Muscle layer of duodenum (tissue), 2 donors: ENCODE data around the gene LMBRD1.
A peak's percentile ranks its signal among the peaks of the same experiment; 100 is the strongest.
"Not testable (repeated sequence)": the region's sequence is repeated elsewhere in the genome, so short reads cannot be mapped to it uniquely, and the experiment has no call there.

ENCODE experiments used
- H3K27ac ChIP-seq: one replicate; pipeline ENCODE4 v1.7.0; 2013; ENCODE audit warnings: mild to moderate bottlenecking, low read length
- H3K27me3 ChIP-seq: one replicate; pipeline ENCODE4 v1.7.0; 2013; ENCODE audit warnings: low read depth, mild to moderate bottlenecking, control low read depth, low read length
- H3K36me3 ChIP-seq, 2 donors: one replicate each; pipeline ENCODE4 v1.7.0; 2013; ENCODE audit warnings: low read length in 2 of 2, control low read depth in 1 of 2, mild to moderate bottlenecking in 1 of 2; ENCODE audit not compliant: insufficient read depth in 2 of 2, control insufficient read depth in 1 of 2
- H3K4me1 ChIP-seq, 2 donors: one replicate each; pipeline ENCODE4 v1.7.0; 2013; ENCODE audit warnings: low read length in 2 of 2, mild to moderate bottlenecking in 2 of 2, control low read depth in 1 of 2, moderate library complexity in 1 of 2; ENCODE audit not compliant: insufficient read depth in 2 of 2, control insufficient read depth in 1 of 2
- H3K4me3 ChIP-seq, 2 donors: one replicate each; pipeline ENCODE4 v1.7.0; 2013; ENCODE audit warnings: low read length in 2 of 2, low read depth in 1 of 2, mild to moderate bottlenecking in 1 of 2
- H3K9me3 ChIP-seq, 2 donors: one replicate each; pipeline ENCODE4 v1.7.0; 2013; ENCODE audit warnings: low read length in 2 of 2, control low read depth in 1 of 2, mild to moderate bottlenecking in 1 of 2; ENCODE audit not compliant: control insufficient read depth in 1 of 2
- donor health status: healthy.

Gene LMBRD1

DNA sequence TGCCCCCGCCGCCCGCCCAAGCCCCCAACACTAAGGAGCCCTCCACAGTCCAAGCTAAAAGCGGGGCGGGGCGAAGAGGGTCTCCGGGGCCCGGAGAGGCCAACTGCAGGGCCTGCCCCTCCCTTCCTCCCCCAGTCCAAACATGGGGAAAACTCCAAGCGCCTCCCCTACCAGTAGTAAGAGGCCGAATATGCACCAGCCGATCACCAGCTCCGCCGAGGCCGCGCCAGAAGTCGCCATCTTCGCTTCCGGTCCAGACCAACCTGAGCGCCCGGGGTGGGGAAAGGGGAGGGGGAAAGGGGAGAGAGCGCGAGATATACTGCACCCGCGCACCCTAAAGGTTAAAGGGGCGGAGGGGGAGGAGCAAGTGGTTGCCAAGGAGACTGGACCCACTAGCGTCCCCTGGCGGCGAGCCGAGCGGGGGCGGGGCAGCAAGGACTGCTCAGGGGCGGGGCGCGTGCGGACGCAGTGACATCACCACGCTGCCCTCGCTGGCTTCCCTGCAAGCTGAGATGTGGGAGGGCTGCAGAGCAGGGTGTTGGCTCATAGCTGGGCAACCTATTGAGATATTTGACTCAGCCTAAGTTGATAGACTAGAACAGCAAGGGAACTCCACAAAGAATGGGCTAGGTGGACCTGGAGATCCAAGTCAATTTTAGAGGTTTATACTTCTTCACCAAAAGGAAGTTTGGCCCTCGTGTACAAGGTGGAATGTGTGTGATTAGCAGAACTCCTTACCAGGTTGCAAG lies at the start of gene LMBRD1:
Gene LMBRD1, minus strand, starts transcription at position 369 of the 749 bp plus-strand sequence. Its CDS starts 129 bp downstream, at position 240.
- no peaks in the 10 kb centered on the region for H3K9me3 ChIP-seq
- no peaks in the 10 kb centered on the region for H3K27me3 ChIP-seq
- H3K4me1 ChIP-seq = peaks cover 10 to 22% of the 10 kb centered on the region in 2 donors

DNA sequence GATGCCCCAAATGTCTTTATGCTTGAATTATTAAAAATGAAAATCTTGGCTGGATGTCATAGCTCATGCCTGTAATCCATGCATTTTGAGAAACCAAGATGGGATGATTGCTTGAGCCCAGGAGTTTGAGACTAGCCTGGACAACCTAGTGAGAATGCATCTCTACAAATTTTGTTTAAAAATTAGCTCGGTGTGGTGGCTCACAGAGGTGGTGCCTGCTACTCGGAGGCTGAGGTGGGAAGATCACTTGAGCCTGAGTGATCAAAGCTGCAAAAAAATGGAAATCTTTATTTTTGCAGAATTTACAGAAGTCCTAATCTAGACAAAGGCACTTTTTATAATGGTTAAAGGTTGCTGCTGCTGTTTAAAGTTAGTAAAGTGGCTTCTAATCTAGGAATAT lies 49.5 kb upstream of the LMBRD1 start:
- Histone ChIP-seq H3K27ac (no peak overlapping the region), H3K4me3 (no peak overlapping the region), H3K36me3 (no peaks in the 10 kb centered on the region), H3K9me3 (no peaks in the 10 kb centered on the region), H3K27me3 (no peaks in the 10 kb centered on the region), H3K4me1 (no peaks in the 10 kb centered on the region)

More for the DNA sequence above, at the start of gene LMBRD1:
- H3K4me3 ChIP-seq = peak within 1 kb of the TSS; percentile 59 to 94
- H3K27ac ChIP-seq = peak within 1 kb of the TSS; percentile 98
- H3K36me3 ChIP-seq = no peaks in the 10 kb centered on the region

DNA sequence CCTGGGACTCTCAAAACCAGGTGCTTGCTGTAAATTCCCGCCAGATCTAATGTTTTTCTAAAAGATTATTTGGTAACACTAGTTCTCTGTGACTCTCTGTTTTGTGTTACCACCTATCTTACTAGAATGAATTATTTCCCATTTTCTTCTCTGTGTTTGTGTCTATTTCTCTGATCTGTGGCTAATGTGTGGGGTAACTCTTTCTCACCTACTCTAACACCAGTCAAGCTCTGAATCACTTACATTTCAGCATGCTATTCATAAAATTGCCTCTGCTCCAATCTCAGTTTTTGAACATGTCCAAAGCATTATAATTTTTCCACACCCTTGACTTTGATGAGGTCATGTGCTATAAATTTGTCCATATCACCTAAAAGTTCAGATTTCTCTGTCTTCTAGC lies 46.4 kb upstream of the LMBRD1 start:
- Histone ChIP-seq H3K36me3 (no peaks in the 10 kb centered on the region), H3K4me3 (no peak overlapping the region), H3K9me3 (no peaks in the 10 kb centered on the region), H3K4me1 (no peaks in the 10 kb centered on the region), H3K27ac (no peak overlapping the region), H3K27me3 (no peaks in the 10 kb centered on the region)

DNA sequence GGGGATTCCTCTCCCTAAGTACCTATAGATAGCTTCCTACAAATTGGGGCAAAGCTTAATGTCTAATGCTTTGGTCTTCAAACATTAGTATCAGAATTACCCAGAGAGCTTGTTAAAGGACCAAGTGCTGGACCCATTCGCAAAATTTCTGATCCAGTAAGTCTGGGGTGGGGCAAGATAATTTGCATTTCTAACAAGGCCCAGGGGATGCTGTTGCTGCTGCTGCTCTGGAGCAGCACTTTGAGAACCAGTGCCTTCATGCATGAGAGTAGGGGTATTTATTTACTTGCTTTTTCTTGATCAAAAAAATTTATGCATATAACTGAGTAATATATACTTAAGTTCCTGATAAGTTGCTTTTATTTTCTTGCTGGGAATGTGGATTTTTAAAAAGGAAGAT lies 45.1 kb upstream of the LMBRD1 start:
- Histone ChIP-seq H3K9me3 (no peaks in the 10 kb centered on the region), H3K36me3 (no peaks in the 10 kb centered on the region), H3K27me3 (no peaks in the 10 kb centered on the region), H3K4me1 (no peaks in the 10 kb centered on the region), H3K27ac (no peak overlapping the region), H3K4me3 (no peak overlapping the region)

DNA sequence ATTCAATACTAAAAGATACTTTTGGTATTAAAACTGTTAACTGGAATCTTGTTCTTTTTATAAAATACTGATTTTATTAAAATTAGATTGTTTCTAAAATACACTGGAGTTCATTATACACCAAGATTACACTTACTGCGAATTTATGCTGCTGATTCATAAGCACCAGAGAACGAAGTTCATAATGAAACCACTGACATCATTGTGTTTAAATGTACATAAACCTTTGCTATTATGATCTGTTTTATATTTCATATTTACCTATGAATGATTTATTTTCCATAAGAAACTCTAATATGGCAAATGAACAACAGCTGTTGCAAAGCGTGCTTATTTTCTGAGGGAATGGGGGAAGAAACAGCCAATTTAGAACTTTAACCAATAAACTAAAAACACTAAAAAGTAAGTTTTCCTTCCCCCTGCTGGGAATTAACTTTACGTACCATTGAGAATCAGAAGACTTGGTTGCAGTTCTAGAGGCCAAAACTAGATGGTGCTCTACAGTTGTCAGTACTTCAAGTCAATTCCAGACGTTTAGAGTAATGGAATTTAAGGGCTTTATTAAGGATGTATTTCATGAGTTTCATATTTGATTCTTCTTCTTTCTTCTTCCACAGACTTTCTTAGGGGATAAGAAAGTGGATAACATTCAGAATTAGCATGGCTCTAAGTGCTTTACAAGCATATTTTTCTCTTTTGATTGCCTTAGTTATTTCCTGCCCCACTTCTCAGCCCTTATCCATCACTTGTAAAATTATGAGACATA lies 38.8 kb upstream of the LMBRD1 start:
- Histone ChIP-seq H3K36me3 (no peaks in the 10 kb centered on the region), H3K9me3 (no peaks in the 10 kb centered on the region)

DNA sequence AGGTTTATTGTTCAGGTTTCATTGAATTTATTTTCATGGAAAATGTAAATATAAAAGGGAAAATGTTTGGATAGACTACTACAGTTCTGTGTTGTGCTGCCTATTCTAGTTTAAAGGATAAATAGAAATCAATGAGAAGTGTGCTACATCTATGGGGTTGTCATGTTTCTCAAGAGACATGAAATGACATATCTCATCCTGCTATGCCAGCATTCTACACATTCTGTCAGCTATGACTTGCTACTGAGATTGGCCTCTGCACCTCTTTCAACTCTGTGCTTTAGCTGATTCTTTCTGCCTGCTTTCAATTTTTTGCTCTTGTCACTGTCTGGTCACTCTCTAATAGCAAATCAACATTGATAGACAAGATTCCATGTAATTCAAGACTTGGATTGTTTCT lies 35.7 kb upstream of the LMBRD1 start:
- H3K27ac ChIP-seq = no peak overlapping the region
- no peaks in the 10 kb centered on the region for H3K27me3 ChIP-seq
- H3K4me3 ChIP-seq = no peak overlapping the region
- H3K4me1 ChIP-seq = no peaks in the 10 kb centered on the region
- no peaks in the 10 kb centered on the region for H3K36me3 ChIP-seq
- H3K9me3 ChIP-seq = no peaks in the 10 kb centered on the region

More for the DNA sequence above, 38.8 kb upstream of the LMBRD1 start:
- no peak overlapping the region for H3K27ac ChIP-seq
- no peak overlapping the region for H3K4me3 ChIP-seq
- no peaks in the 10 kb centered on the region for H3K4me1 ChIP-seq
- no peaks in the 10 kb centered on the region for H3K27me3 ChIP-seq

DNA sequence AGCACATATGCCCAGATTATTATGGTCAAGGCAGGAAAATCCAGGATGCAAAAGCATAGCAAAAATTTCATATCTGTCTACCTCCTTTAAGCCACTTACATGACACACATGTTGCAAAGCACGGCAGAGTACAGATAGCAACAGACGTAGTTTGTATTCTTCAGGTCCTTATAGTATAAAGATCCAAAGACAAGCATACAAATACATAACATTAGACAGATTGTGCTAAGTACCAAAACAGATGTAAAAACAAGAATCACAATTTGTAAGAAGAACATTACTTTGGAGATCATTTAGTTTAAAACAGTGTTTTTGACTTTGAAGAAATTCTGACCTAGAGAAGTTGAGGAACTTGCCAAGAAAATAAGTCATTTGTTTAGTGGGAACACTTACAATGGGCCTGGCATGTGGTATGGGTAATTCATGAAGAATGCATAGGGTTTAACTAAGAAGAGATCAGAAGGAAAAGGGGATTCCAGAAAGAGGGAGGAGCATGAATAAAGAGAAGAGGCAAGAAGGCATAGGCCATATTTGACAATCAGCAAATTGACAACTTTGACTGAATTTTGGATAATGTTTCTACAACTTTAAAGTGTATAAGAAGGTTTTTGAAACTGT lies 30.6 kb upstream of the LMBRD1 start:
- no peak overlapping the region for H3K27ac ChIP-seq
- no peaks in the 10 kb centered on the region for H3K4me1 ChIP-seq
- H3K9me3 ChIP-seq = no peaks in the 10 kb centered on the region
- H3K36me3 ChIP-seq = no peaks in the 10 kb centered on the region
- no peaks in the 10 kb centered on the region for H3K27me3 ChIP-seq
- no peak overlapping the region for H3K4me3 ChIP-seq

DNA sequence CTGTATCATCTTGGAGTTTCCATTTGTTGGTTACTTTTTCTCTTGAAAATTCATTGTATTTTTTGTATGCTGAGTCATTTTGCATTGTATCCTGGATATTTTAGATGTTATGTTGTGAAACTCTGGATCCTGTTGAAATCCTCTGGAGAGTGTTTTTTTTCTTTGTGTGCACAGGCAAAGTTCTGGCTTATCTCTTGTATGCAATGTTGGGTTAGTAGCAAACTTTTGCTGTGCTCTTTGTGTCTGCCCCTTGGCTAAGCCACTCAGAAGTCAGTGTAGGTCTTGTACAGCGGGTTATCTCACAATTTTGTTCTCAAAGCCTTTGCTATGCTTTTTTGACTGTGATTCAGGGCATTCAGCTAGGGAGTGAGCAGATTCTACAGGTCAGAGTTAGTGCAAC lies 29.1 kb upstream of the LMBRD1 start:
- no peak overlapping the region for H3K27ac ChIP-seq
- H3K4me3 ChIP-seq = no peak overlapping the region
- H3K36me3 ChIP-seq = no peaks in the 10 kb centered on the region
- no peaks in the 10 kb centered on the region for H3K9me3 ChIP-seq
- H3K4me1 ChIP-seq = no peaks in the 10 kb centered on the region
- no peaks in the 10 kb centered on the region for H3K27me3 ChIP-seq

DNA sequence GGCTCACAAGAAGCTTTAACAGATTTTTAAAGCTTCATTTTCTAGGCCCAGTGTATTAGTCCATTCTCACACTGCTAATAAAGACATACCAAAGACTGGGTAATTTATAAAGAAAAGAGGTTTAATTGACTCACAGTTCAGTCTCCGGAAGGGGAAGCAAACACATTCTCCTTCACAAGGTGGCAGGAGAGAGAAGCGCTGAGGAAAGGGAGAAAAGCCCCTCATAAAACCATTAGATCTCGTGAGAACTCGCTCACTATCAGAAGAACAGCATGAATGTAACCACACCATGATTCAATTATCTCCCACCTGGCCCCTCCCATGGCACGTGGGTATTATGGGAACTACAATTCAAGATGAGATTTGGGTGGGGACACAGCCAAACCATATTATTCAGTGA lies 27.5 kb upstream of the LMBRD1 start:
- not testable (repeated sequence) for H3K9me3 ChIP-seq, H3K36me3 ChIP-seq, H3K4me1 ChIP-seq, H3K4me3 ChIP-seq, H3K27ac ChIP-seq, H3K27me3 ChIP-seq

DNA sequence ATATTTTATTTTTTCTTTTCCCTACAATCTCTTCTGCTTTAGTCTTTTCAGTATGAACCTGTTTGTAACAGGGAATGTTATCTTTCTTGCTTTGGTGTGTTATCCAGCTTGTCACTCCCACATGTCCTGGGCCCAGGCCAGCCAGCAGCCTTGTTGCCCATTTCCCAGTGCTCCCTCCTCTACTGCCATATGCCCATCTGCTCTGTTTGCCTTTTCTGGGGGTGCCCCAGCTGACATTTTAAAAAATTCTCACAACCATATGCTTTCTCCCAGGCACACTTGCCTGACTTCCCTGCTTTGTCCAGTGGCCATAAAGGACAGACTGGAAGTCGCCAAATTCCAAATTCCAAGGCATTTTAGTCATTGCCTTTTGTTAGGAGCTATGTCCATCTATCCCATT lies 23.6 kb upstream of the LMBRD1 start:
- Histone ChIP-seq H3K27me3 (no peaks in the 10 kb centered on the region), H3K9me3 (no peaks in the 10 kb centered on the region), H3K4me1 (no peaks in the 10 kb centered on the region), H3K27ac (no peak overlapping the region), H3K36me3 (no peaks in the 10 kb centered on the region), H3K4me3 (no peak overlapping the region)

DNA sequence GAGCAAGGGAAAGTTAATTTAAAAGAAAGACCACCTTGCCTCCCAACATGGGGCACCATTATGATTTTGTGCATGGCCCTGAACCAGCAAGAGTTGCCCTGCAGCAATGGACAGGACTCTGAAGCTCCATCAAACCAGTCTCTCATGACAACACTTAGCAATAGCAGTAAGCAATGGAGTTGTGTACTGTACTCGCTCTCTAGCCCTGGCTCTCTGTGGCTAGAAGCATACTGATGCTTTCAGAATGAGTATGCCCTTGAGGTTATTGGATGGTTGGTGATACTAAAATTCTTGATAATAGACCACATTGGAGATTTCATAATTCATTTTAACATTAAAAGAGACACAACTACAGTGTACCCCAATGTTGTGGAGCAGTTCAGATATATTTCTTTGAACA lies 23.2 kb upstream of the LMBRD1 start:
- H3K27ac ChIP-seq = no peak overlapping the region
- H3K4me1 ChIP-seq = no peaks in the 10 kb centered on the region
- no peak overlapping the region for H3K4me3 ChIP-seq
- H3K36me3 ChIP-seq = no peaks in the 10 kb centered on the region
- H3K9me3 ChIP-seq = no peaks in the 10 kb centered on the region
- H3K27me3 ChIP-seq = no peaks in the 10 kb centered on the region
